DOHH2 (cell line): ENCODE data around the gene VWA2.

Experiments
- H3F3A ChIP-seq: fragments of 200-600 bp; sonication (generic), shearing (Covaris generic); 2 replicates; pipeline ENCODE4 v1.6.0; 2016; ENCODE audit warnings: antibody characterized with exemption, mild to moderate bottlenecking; ENCODE audit not compliant: control insufficient read depth, insufficient read depth
- H3K27ac ChIP-seq: fragments of 200-600 bp; sonication (generic); 2 replicates; pipeline ENCODE4 v1.5.1; 2014; ENCODE audit warnings: low read depth, mild to moderate bottlenecking, low read length, moderate library complexity
- H3K27me3 ChIP-seq: fragments of 200-600 bp; sonication (generic); 2 replicates; pipeline ENCODE4 v1.6.1; 2014; ENCODE audit warnings: mild to moderate bottlenecking, low read length, mixed read lengths; ENCODE audit not compliant: control insufficient read depth
- H3K36me3 ChIP-seq: fragments of 200-600 bp; sonication (generic); 2 replicates; pipeline ENCODE4 v1.6.1; 2014; ENCODE audit warnings: mild to moderate bottlenecking, low read length, moderate library complexity, mixed read lengths; ENCODE audit not compliant: control insufficient read depth
- H3K4me1 ChIP-seq: fragments of 200-600 bp; sonication (generic); 2 replicates; pipeline ENCODE4 v1.6.1; 2014; ENCODE audit warnings: mild to moderate bottlenecking, low read length, mixed read lengths; ENCODE audit not compliant: control insufficient read depth
- H3K4me2 ChIP-seq: fragments of 200-600 bp; sonication (generic); 2 replicates; pipeline ENCODE4 v1.6.0; 2014; ENCODE audit warnings: mild to moderate bottlenecking, low read length, moderate library complexity
- H3K4me3 ChIP-seq: fragments of 200-600 bp; sonication (generic); 2 replicates; pipeline ENCODE4 v1.5.1; 2014; ENCODE audit warnings: mild to moderate bottlenecking, low read length, mixed read lengths
- H3K79me2 ChIP-seq: fragments of 200-600 bp; sonication (generic); 2 replicates; pipeline ENCODE4 v1.6.1; 2014; ENCODE audit warnings: mild to moderate bottlenecking, low read length, mixed read lengths; ENCODE audit not compliant: control insufficient read depth
- H3K9me2 ChIP-seq: fragments of 200-600 bp; sonication (generic); replicated peaks from 2 replicates; pipeline ENCODE4 v1.6.1; 2014; ENCODE audit warnings: mild to moderate bottlenecking, low read length, mixed read lengths; ENCODE audit not compliant: control insufficient read depth
- H3K9me3 ChIP-seq: fragments of 200-600 bp; sonication (generic); 2 replicates; pipeline ENCODE4 v1.6.1; 2014; ENCODE audit warnings: antibody characterized with exemption, low read length, mixed read lengths; ENCODE audit not compliant: control insufficient read depth, insufficient read depth
- H4K20me1 ChIP-seq: fragments of 200-600 bp; sonication (generic); 2 replicates; pipeline ENCODE4 v1.6.0; 2014; ENCODE audit warnings: low read depth, mild to moderate bottlenecking, antibody characterized with exemption, low read length, moderate library complexity; ENCODE audit not compliant: control insufficient read depth, insufficient read depth
- EZH2phosphoT487 ChIP-seq: fragments of 200-600 bp; sonication (generic); IDR thresholded peaks from 2 replicates; pipeline ENCODE4 v1.6.1; 2017; ENCODE audit warnings: borderline replicate concordance, mild to moderate bottlenecking, antibody characterized with exemption, low read length, moderate library complexity, mixed read lengths
- TF ChIP-seq, protein P1 (sequence below): fragments of 200-600 bp; sonication (generic); IDR thresholded peaks from one replicate; pipeline ENCODE4 v1.5.1; 2014; ENCODE audit warnings: antibody characterized with exemption, mild to moderate bottlenecking, low read depth, low read length; ENCODE audit not compliant: poor library complexity, severe bottlenecking

Gene VWA2

GRCh38 chr10:114303556-114303955 is 64.5 kb downstream of the VWA2 start:
- Histone ChIP-seq H3K36me3 (no peaks in the 10 kb centered on the region), H3K27ac (no peak overlapping the region), H3K27me3 (no peaks in the 10 kb centered on the region), H3K4me3 (peak overlapping the region; percentile 75), H3K9me2 (no peaks in the 10 kb centered on the region), H3K4me1 (peaks cover 11% of the 10 kb centered on the region), H3K9me3 (no peaks in the 10 kb centered on the region), H3F3A (no peaks in the 10 kb centered on the region), H3K79me2 (no peaks in the 10 kb centered on the region), H3K4me2 (peak overlapping the region; percentile 81), H4K20me1 (no peaks in the 10 kb centered on the region)
- no peak for TF ChIP-seq EZH2phosphoT487
- TF ChIP-seq, protein P1, sequence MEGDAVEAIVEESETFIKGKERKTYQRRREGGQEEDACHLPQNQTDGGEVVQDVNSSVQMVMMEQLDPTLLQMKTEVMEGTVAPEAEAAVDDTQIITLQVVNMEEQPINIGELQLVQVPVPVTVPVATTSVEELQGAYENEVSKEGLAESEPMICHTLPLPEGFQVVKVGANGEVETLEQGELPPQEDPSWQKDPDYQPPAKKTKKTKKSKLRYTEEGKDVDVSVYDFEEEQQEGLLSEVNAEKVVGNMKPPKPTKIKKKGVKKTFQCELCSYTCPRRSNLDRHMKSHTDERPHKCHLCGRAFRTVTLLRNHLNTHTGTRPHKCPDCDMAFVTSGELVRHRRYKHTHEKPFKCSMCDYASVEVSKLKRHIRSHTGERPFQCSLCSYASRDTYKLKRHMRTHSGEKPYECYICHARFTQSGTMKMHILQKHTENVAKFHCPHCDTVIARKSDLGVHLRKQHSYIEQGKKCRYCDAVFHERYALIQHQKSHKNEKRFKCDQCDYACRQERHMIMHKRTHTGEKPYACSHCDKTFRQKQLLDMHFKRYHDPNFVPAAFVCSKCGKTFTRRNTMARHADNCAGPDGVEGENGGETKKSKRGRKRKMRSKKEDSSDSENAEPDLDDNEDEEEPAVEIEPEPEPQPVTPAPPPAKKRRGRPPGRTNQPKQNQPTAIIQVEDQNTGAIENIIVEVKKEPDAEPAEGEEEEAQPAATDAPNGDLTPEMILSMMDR, result no peak

GRCh38 chr10:114304017-114304570 is 65.0 kb downstream of the VWA2 start:
- no peaks in the 10 kb centered on the region for H3K79me2 ChIP-seq
- peak overlapping the region; percentile 75 for H3K4me3 ChIP-seq
- H3K4me2 ChIP-seq, result peak overlapping the region; percentile 81
- TF ChIP-seq, protein P1, result peak; percentile 75
- TF ChIP-seq EZH2phosphoT487, result no peak
- peaks cover 11% of the 10 kb centered on the region for H3K4me1 ChIP-seq
- no peaks in the 10 kb centered on the region for H3K9me2 ChIP-seq
- H3K27me3 ChIP-seq, result no peaks in the 10 kb centered on the region; the same call in 1 of the 2 replicates
- no peaks in the 10 kb centered on the region for H3F3A ChIP-seq
- H4K20me1 ChIP-seq, result no peaks in the 10 kb centered on the region
- no peaks in the 10 kb centered on the region for H3K9me3 ChIP-seq
- no peaks in the 10 kb centered on the region for H3K36me3 ChIP-seq
- no peak overlapping the region for H3K27ac ChIP-seq

GRCh38 chr10:114304571-114305421 is 65.7 kb downstream of the VWA2 start:
- H4K20me1 ChIP-seq, result no peaks in the 10 kb centered on the region
- no peaks in the 10 kb centered on the region for H3K9me3 ChIP-seq
- TF ChIP-seq EZH2phosphoT487, result no peak
- TF ChIP-seq, protein P1, result peak; percentile 65
- H3K9me2 ChIP-seq, result no peaks in the 10 kb centered on the region
- H3K36me3 ChIP-seq, result no peaks in the 10 kb centered on the region
- no peaks in the 10 kb centered on the region for H3F3A ChIP-seq
- peak overlapping the region; percentile 75 for H3K4me3 ChIP-seq
- H3K4me2 ChIP-seq, result peak overlapping the region; percentile 81
- peaks cover 11% of the 10 kb centered on the region for H3K4me1 ChIP-seq
- no peaks in the 10 kb centered on the region; the same call in 1 of the 2 replicates for H3K27me3 ChIP-seq
- no peaks in the 10 kb centered on the region for H3K79me2 ChIP-seq
- no peak overlapping the region for H3K27ac ChIP-seq
